ENCODE results near the gene MBD6. TPM values are rescaled to one million over a fixed set of nuclear protein-coding genes. Genes with fewer than 3 reads are reported as not detected.

MBD6 gene
- total RNA-seq, 1 experiment from 2014 or later: 66.8 TPM

DNA sequence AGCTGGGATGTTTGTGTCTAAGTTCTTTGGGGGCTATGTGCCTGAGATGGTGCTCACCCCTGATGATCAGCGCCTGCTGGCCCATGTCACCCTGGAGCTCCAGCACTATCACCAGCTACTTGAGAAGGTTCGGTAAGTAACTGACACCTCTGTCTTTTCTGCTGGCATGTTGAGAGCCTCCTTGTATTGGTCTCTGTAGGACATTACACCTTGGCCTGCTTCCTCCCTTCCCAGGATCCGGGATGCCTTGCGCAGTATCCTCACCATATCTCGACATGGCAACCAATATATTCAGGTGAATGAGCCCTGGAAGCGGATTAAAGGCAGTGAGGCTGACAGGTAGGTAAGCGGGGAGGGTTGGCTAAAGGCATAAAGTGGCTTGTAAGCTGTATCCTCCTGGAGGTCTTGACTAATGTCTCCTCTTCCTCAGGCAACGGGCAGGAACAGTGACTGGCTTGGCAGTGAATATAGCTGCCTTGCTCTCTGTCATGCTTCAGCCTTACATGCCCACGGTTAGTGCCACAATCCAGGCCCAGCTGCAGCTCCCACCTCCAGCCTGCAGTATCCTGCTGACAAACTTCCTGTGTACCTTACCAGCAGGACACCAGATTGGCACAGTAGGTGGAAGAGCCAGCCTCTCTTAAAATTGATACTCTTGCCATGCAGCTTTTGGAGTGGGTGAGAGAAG, 7.8 kb upstream of the MBD6 start:
- H3T11ph ChIP-seq (ENCODE audit: low read length): no peak overlapping the region
- no peaks in the 10 kb centered on the region for H4K20me1 ChIP-seq (ENCODE audit: control insufficient read depth, insufficient read depth, insufficient read length)
- H3K23me2 ChIP-seq (ENCODE audit: insufficient read length, low read depth, low read length, poor library complexity, severe bottlenecking): peaks cover 7% of the 10 kb centered on the region
- no peak overlapping the region for H3K4me2 ChIP-seq (ENCODE audit: insufficient read depth, insufficient read length, low read length)
- no peaks in the 10 kb centered on the region for H3K27me3 ChIP-seq (ENCODE audit: insufficient read depth, low read length)
- H3K18ac ChIP-seq (ENCODE audit: insufficient read length, low read depth, low read length): no peak overlapping the region
- H3K9me3 Mint-ChIP-seq: no peaks in the 10 kb centered on the region
- H2AK5ac ChIP-seq (ENCODE audit: insufficient read length, low read length): no peak overlapping the region
- no peaks in the 10 kb centered on the region for H3K9me3 ChIP-seq (ENCODE audit: control insufficient read depth, low read depth, low read length)
- H4K91ac ChIP-seq (ENCODE audit: insufficient read length, low read depth, low read length): no peak overlapping the region
- no peak overlapping the region for H2BK20ac ChIP-seq (ENCODE audit: low read depth, low read length, poor library complexity, severe bottlenecking)
- no CpG with 5 or more reads among the region's 9 CpGs for WGBS (ENCODE audit: extremely low coverage, insufficient read length, low lambda C conversion rate)
- H3K27ac Mint-ChIP-seq: peak overlapping the region; percentile 28 to 53 (median 31); a peak in 2 of 7 replicates
- no peak overlapping the region for H2BK15ac ChIP-seq (ENCODE audit: low read depth, low read length)
- H3K9ac ChIP-seq (ENCODE audit: extremely low read depth, insufficient read length, low read length): no peak overlapping the region
- H3K4me1 ChIP-seq (ENCODE audit: insufficient read depth, low read length): no peaks in the 10 kb centered on the region; the same call in 1 of the 2 replicates
- H3K4me3 Mint-ChIP-seq: no peak overlapping the region
- H3K27me3 Mint-ChIP-seq (ENCODE audit: low read depth): 0 out of 2 replicates have a peak, but pooled peaks cover 2% of the 10 kb centered on the region
- H2BK12ac ChIP-seq (ENCODE audit: insufficient read length, low read depth, low read length): no peak overlapping the region
- no peak overlapping the region for H2AFZ ChIP-seq (ENCODE audit: low read length)
- no peak for DNase-seq
- H2BK5ac ChIP-seq (ENCODE audit: insufficient read length, low read length): no peak overlapping the region
- no peaks in the 10 kb centered on the region for H3K79me1 ChIP-seq (ENCODE audit: insufficient read depth, low read depth, low read length, poor library complexity, severe bottlenecking)
- no peak overlapping the region for H3K14ac ChIP-seq (ENCODE audit: insufficient read depth, low read length)
- H3K56ac ChIP-seq (ENCODE audit: insufficient read length, low read depth, low read length): no peak overlapping the region
- H4K5ac ChIP-seq (ENCODE audit: insufficient read length, low read depth, low read length): no peak overlapping the region
- H3K79me2 ChIP-seq (ENCODE audit: insufficient read depth, low read length): 0 out of 2 replicates have a peak, but pooled peaks cover 1% of the 10 kb centered on the region
- no peak overlapping the region for H3K4ac ChIP-seq (ENCODE audit: low read depth, low read length)
- H2BK120ac ChIP-seq (ENCODE audit: low read depth, low read length, poor library complexity, severe bottlenecking): no peak overlapping the region
- H3K4me1 Mint-ChIP-seq: peaks cover 12 to 16% of the 10 kb centered on the region in 2 experiments
- H3K23ac ChIP-seq (ENCODE audit: insufficient read length, low read depth, low read length): no peak overlapping the region
- H3K27ac ChIP-seq (ENCODE audit: insufficient read length, low read depth, low read length): no peak overlapping the region
- no peak overlapping the region for H4K8ac ChIP-seq (replicated peaks; ENCODE audit: insufficient read length, low read depth, low read length)
- TF ChIP-seq, protein P1, sequence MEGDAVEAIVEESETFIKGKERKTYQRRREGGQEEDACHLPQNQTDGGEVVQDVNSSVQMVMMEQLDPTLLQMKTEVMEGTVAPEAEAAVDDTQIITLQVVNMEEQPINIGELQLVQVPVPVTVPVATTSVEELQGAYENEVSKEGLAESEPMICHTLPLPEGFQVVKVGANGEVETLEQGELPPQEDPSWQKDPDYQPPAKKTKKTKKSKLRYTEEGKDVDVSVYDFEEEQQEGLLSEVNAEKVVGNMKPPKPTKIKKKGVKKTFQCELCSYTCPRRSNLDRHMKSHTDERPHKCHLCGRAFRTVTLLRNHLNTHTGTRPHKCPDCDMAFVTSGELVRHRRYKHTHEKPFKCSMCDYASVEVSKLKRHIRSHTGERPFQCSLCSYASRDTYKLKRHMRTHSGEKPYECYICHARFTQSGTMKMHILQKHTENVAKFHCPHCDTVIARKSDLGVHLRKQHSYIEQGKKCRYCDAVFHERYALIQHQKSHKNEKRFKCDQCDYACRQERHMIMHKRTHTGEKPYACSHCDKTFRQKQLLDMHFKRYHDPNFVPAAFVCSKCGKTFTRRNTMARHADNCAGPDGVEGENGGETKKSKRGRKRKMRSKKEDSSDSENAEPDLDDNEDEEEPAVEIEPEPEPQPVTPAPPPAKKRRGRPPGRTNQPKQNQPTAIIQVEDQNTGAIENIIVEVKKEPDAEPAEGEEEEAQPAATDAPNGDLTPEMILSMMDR (conservative IDR thresholded peaks at IDR 0.05): no peak
- H3K36me3 Mint-ChIP-seq (ENCODE audit: insufficient read depth in 1 of 3, low read depth in 3 of 3): peaks cover 71 to 91% (median 77%) of the 10 kb centered on the region in 3 experiments

Data from H9 (cell line).